Activated T-helper 2 cell treated with anti-CD3 and anti-CD28 coated beads, Interferon-gamma antibody, Interleukin-2, Interleukin-4, amounts not matched to agents 10 μg/mL and 5 μg/mL and 100 μg/mL, durations not matched to agents 14 hours and 24 hours and 36 hours (primary cell): ENCODE results near the gene PATJ. TPM values are rescaled to one million over a fixed set of nuclear protein-coding genes. Genes with fewer than 3 reads are reported as not detected.

Source experiments
- DNase-seq: peaks from one replicate; pipeline ENCODE4 v3.0.0; 2021; ENCODE audit warnings: low spot score
- H3K27ac Mint-ChIP-seq: one replicate; pipeline ENCODE4 v1.8.0; 2021; ENCODE audit warnings: mixed read lengths
- H3K27me3 Mint-ChIP-seq: one replicate; pipeline ENCODE4 v1.8.0; 2021; ENCODE audit warnings: low read depth, mixed read lengths
- H3K36me3 Mint-ChIP-seq: one replicate; pipeline ENCODE4 v1.8.0; 2021; ENCODE audit warnings: low read depth, mixed read lengths
- H3K4me1 Mint-ChIP-seq: one replicate; pipeline ENCODE4 v1.8.0; 2021; ENCODE audit warnings: low read depth, mixed read lengths
- H3K4me3 Mint-ChIP-seq: one replicate; pipeline ENCODE4 v1.8.0; 2021; ENCODE audit warnings: low read depth, mild to moderate bottlenecking, moderate library complexity, mixed read lengths
- H3K9me3 Mint-ChIP-seq: one replicate; pipeline ENCODE4 v1.8.0; 2021; ENCODE audit warnings: mixed read lengths
- intact Hi-C: fragments of 100-400 bp; cut with micrococcal nuclease; formaldehyde crosslinking; loops from one replicate; pipeline ENCODE4 v1.15.1; 2023
- total RNA-seq: library from RNA; stranded (reverse); gene quantifications from 2 replicates; pipeline ENCODE4 v1.2.3, GENCODE V29; 2022

The PATJ gene
- total RNA-seq, 1 donor from 2014 or later: 3.4 TPM

GRCh38 chr1:62070384-62071011, 328.2 kb downstream of the PATJ start:
- Mint-ChIP-seq H3K4me3 (no peak overlapping the region), H3K27ac (no peak overlapping the region), H3K9me3 (no peaks in the 10 kb centered on the region), H3K36me3 (no peaks in the 10 kb centered on the region), H3K4me1 (no peaks in the 10 kb centered on the region), H3K27me3 (no peaks in the 10 kb centered on the region)
- DNase-seq: no peak
- intact Hi-C loops: no loop called here

- Mint-ChIP-seq H3K9me3 (no peaks in the 10 kb centered on the region), H3K4me3 (no peak overlapping the region), H3K4me1 (no peaks in the 10 kb centered on the region), H3K36me3 (no peaks in the 10 kb centered on the region), H3K27me3 (no peaks in the 10 kb centered on the region), H3K27ac (no peak overlapping the region)
- DNase-seq: no peak
- intact Hi-C loops: no loop called here
Observed at GRCh38 chr1:62071695-62072094, 329.4 kb downstream of the PATJ start.

- no peak for DNase-seq
- Mint-ChIP-seq H3K27ac (no peak overlapping the region), H3K4me1 (no peaks in the 10 kb centered on the region), H3K27me3 (no peaks in the 10 kb centered on the region), H3K9me3 (no peaks in the 10 kb centered on the region), H3K4me3 (no peak overlapping the region), H3K36me3 (no peaks in the 10 kb centered on the region)
- intact Hi-C loops: no loop called here
Observed at GRCh38 chr1:62076286-62076685, 334.0 kb downstream of the PATJ start.

- DNase-seq: no peak
- intact Hi-C loops: no loop called here
- Mint-ChIP-seq H3K4me3 (no peak overlapping the region), H3K9me3 (no peaks in the 10 kb centered on the region), H3K27ac (no peak overlapping the region), H3K27me3 (no peaks in the 10 kb centered on the region), H3K36me3 (no peaks in the 10 kb centered on the region), H3K4me1 (no peaks in the 10 kb centered on the region)
Observed at GRCh38 chr1:62077821-62078220, 335.5 kb downstream of the PATJ start.

- no peaks in the 10 kb centered on the region for H3K36me3 Mint-ChIP-seq
- no peaks in the 10 kb centered on the region for H3K9me3 Mint-ChIP-seq
- intact Hi-C loops: loop anchor here (1.0 to 2.0 kb wide), 2 partner anchors 49 to 324 kb away; no protein-coding TSS in a partner anchor
Observed at GRCh38 chr1:62082456-62083363, 340.4 kb downstream of the PATJ start.

GRCh38 chr1:62084310-62084890, 342.1 kb downstream of the PATJ start:
- H3K9me3 Mint-ChIP-seq: no peaks in the 10 kb centered on the region
- intact Hi-C loops: no loop called here
- no peaks in the 10 kb centered on the region for H3K36me3 Mint-ChIP-seq
- no peak overlapping the region for H3K4me3 Mint-ChIP-seq
- no peaks in the 10 kb centered on the region for H3K27me3 Mint-ChIP-seq
- H3K4me1 Mint-ChIP-seq: no peaks in the 10 kb centered on the region
- DNase-seq: no peak
- H3K27ac Mint-ChIP-seq: no peak overlapping the region

More at GRCh38 chr1:62082456-62083363, 340.4 kb downstream of the PATJ start:
- Mint-ChIP-seq H3K27ac (no peak overlapping the region), H3K4me3 (no peak overlapping the region), H3K4me1 (no peaks in the 10 kb centered on the region), H3K27me3 (no peaks in the 10 kb centered on the region)
- DNase-seq: no peak

- Mint-ChIP-seq H3K4me3 (no peak overlapping the region), H3K27me3 (no peaks in the 10 kb centered on the region), H3K36me3 (no peaks in the 10 kb centered on the region), H3K4me1 (no peaks in the 10 kb centered on the region), H3K27ac (no peak overlapping the region), H3K9me3 (no peaks in the 10 kb centered on the region)
- intact Hi-C loops: no loop called here
- DNase-seq: no peak
Observed at GRCh38 chr1:62088439-62088838, 346.2 kb downstream of the PATJ start.

- DNase-seq: no peak
- Mint-ChIP-seq H3K9me3 (no peaks in the 10 kb centered on the region), H3K4me1 (no peaks in the 10 kb centered on the region), H3K36me3 (no peaks in the 10 kb centered on the region), H3K27ac (no peak overlapping the region), H3K27me3 (no peaks in the 10 kb centered on the region), H3K4me3 (no peak overlapping the region)
- intact Hi-C loops: no loop called here
Observed at GRCh38 chr1:62089570-62089969, 347.3 kb downstream of the PATJ start.

GRCh38 chr1:62090016-62090415, 347.7 kb downstream of the PATJ start:
- Mint-ChIP-seq H3K27ac (no peak overlapping the region), H3K4me3 (no peak overlapping the region), H3K36me3 (no peaks in the 10 kb centered on the region), H3K9me3 (no peaks in the 10 kb centered on the region), H3K27me3 (no peaks in the 10 kb centered on the region), H3K4me1 (no peaks in the 10 kb centered on the region)
- DNase-seq: no peak
- intact Hi-C loops: no loop called here

GRCh38 chr1:62092110-62092509, 349.8 kb downstream of the PATJ start:
- no peak overlapping the region for H3K27ac Mint-ChIP-seq
- no peak for DNase-seq
- intact Hi-C loops: no loop called here
- no peaks in the 10 kb centered on the region for H3K9me3 Mint-ChIP-seq
- H3K27me3 Mint-ChIP-seq: no peaks in the 10 kb centered on the region
- H3K36me3 Mint-ChIP-seq: no peaks in the 10 kb centered on the region
- H3K4me3 Mint-ChIP-seq: no peak overlapping the region
- no peaks in the 10 kb centered on the region for H3K4me1 Mint-ChIP-seq

- no peaks in the 10 kb centered on the region for H3K9me3 Mint-ChIP-seq
- H3K36me3 Mint-ChIP-seq: no peaks in the 10 kb centered on the region
- H3K27me3 Mint-ChIP-seq: no peaks in the 10 kb centered on the region
- H3K4me1 Mint-ChIP-seq: no peaks in the 10 kb centered on the region
- intact Hi-C loops: no loop called here
- no peak overlapping the region for H3K4me3 Mint-ChIP-seq
- no peak overlapping the region for H3K27ac Mint-ChIP-seq
- no peak for DNase-seq
Observed at GRCh38 chr1:62093261-62093660, 351.0 kb downstream of the PATJ start.

GRCh38 chr1:62097464-62097863, 355.2 kb downstream of the PATJ start:
- H3K4me1 Mint-ChIP-seq: no peaks in the 10 kb centered on the region
- no peak for DNase-seq
- intact Hi-C loops: no loop called here
- no peak overlapping the region for H3K4me3 Mint-ChIP-seq
- H3K9me3 Mint-ChIP-seq: no peaks in the 10 kb centered on the region
- H3K36me3 Mint-ChIP-seq: no peaks in the 10 kb centered on the region
- no peak overlapping the region for H3K27ac Mint-ChIP-seq
- H3K27me3 Mint-ChIP-seq: no peaks in the 10 kb centered on the region

GRCh38 chr1:62100442-62100841, 358.2 kb downstream of the PATJ start:
- H3K9me3 Mint-ChIP-seq: no peaks in the 10 kb centered on the region
- no peaks in the 10 kb centered on the region for H3K4me1 Mint-ChIP-seq
- DNase-seq: no peak
- no peak overlapping the region for H3K4me3 Mint-ChIP-seq
- no peak overlapping the region for H3K27ac Mint-ChIP-seq
- no peaks in the 10 kb centered on the region for H3K36me3 Mint-ChIP-seq
- H3K27me3 Mint-ChIP-seq: no peaks in the 10 kb centered on the region
- intact Hi-C loops: no loop called here
